HG03025 (cell line): ENCODE measurements around the gene CD59.
"Not testable (repeated sequence)": the region's sequence is repeated elsewhere in the genome, so short reads cannot be mapped to it uniquely, and the experiment has no call there.

Experiments used
- ATAC-seq: cut with Tn5 transposase; IDR thresholded peaks from one replicate; pipeline ENCODE4 v1.9.1; 2021; ENCODE audit warnings: mild to moderate bottlenecking, moderate library complexity; ENCODE audit not compliant: unreplicated experiment, low FRiP score

The CD59 gene

GRCh38 chr11:33670250-33671011 is 65.8 kb downstream of the CD59 start:
- no peak for ATAC-seq

DNA sequence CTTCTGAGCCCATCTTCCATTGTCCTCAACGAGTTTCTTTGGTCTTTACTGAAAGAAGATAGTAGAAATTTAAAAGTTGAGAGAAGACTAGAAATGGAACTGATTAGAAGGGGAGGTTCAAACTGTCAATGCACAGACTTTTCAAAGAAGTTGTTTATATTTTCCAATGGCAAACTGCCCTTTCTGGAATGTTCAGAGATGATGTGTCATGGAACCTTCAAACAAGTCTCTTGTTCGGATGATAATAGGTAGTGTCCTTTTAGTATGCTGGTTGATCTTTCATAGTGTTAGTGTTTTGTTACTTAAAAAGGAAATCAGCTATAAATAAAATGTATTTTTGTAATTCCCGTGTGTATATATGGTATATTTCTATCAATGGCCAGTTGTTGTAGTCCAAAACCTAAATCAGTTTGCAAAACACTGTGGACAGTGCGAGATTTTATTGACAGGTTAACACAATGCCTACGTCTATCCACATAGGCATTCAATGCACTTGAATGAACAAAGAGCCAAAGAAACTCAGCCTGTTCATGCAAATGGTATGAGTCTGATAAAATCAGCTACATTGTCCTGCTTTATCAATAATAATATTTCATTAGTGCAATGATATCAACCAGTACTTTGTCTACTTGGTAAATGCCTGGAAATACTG is 66.5 kb downstream of the CD59 start:
- ATAC-seq, result no peak

DNA sequence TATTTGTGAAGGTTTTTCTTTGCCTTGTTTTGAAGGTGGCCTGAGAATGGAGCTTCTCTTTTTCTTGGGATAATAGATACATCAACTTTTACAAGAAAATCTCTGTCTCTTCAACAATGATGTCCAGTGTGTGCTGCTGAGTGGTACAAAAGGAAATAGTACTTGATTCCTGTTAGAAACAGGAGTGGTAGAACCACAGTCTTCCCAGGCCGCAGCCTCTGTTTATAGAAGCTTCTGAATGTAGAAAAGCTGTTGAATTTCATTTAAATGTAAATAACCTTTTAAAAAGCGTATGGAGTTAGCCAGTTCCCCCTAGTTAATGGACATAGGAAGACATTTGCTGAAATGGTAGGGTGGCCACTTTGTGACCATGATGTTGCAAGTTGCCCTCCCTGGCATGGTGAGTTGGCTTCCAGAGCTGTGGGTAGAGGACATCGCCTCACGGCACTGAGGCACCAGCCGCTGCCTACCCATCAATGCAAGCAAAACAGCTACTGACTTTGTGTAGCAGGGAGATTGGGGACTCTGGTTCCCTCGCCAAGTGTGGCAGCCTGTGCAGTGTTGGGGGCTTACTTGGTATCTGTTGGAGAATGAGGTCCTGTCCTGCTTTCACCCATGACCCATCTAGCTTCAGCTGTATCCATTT is 67.1 kb downstream of the CD59 start:
- no peak for ATAC-seq

DNA sequence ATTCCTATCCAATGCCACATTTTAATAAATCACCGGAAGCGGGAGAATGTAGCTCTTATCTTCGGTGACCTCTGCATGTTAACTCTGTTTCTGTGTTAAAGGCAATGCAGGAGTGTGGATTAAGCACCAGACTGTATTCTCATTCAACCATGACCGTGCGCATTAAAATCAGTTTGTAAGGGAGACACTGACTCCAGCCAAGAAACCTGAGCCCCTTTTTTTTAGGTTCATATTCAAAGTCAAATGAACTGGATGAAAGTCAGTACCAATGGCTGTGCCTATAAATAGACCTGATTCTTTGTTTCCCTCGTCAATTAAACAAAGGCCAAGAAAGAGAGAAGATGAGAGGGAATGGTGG is 67.8 kb downstream of the CD59 start:
- no peak for ATAC-seq

DNA sequence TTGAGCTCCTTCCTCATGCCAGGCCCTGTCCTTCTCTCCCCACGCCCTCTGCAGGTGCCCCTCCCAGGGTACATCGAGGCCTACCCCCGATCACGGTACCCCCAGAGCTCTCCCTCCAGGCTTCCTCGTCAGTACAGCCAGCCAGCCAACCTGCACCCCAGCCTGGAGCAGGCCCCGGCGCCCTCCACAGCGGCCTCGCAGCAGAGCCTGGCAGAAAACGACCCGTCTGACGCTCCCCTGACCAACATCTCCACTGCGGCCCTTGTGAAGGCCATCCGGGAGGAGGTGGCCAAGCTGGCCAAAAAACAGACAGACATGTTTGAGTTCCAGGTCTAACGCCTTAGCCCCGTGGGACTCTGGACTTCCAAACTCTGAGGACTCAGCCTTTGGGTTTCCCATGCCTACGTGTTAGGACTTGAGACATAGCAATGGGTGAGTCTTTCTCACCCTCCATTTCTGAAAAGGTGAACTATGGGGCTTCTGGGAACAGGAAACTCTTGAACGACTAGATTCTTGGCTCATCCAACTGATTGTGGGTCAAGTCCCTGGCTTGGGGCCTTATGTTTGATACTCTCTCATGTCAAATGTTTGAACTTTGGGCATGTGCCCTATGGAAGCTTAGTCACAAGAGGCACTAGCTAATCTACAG is 68.3 kb downstream of the CD59 start:
- no peak for ATAC-seq

- ATAC-seq, result no peak
Measured at GRCh38 chr11:33665350-33666106, 70.7 kb downstream of the CD59 start.

DNA sequence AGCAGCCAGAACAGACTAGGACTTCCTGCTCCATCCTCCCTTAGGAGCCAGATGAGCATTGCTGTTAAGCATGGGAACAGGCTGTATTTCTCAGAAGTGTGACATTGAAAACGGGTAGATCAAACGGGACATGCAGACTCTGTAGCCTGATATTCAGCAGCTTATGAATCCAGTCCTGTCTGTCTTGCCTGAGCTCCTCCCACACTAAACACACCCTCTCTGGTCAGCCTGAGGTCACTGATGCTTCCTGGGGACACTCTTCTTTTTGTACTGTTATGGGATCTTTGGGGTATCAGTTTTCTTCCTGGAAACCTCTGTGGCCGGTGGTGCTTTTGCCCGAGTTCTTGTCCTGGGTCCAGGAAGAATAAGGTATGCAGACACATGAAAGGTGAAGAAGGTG is 71.4 kb downstream of the CD59 start:
- no peak for ATAC-seq

DNA sequence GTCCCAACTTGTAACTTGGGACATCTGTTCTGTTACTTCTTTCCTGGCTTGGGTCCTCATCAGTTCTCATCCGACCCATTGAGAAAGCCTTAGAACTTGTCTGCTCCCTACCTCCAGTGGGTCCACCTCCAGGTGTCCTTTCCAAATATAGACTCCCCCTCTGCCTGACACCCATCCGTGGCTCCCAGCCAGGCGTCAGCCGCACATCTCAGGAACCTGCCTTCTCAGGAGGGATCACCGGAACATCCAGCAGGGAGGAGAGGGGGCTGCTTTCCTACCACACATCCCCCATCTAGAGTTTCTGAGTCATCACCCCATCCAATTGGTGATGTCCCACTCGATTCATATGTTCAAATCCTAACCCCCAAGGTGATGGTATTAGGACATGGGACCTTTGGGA is 72.1 kb downstream of the CD59 start:
- no peak for ATAC-seq

GRCh38 chr11:33663121-33663520 is 73.1 kb downstream of the CD59 start:
- ATAC-seq, result no peak

GRCh38 chr11:33661526-33661925 is 74.7 kb downstream of the CD59 start:
- not testable (repeated sequence) for ATAC-seq

- ATAC-seq, result no peak
Measured at GRCh38 chr11:33660962-33661361, 75.3 kb downstream of the CD59 start.

DNA sequence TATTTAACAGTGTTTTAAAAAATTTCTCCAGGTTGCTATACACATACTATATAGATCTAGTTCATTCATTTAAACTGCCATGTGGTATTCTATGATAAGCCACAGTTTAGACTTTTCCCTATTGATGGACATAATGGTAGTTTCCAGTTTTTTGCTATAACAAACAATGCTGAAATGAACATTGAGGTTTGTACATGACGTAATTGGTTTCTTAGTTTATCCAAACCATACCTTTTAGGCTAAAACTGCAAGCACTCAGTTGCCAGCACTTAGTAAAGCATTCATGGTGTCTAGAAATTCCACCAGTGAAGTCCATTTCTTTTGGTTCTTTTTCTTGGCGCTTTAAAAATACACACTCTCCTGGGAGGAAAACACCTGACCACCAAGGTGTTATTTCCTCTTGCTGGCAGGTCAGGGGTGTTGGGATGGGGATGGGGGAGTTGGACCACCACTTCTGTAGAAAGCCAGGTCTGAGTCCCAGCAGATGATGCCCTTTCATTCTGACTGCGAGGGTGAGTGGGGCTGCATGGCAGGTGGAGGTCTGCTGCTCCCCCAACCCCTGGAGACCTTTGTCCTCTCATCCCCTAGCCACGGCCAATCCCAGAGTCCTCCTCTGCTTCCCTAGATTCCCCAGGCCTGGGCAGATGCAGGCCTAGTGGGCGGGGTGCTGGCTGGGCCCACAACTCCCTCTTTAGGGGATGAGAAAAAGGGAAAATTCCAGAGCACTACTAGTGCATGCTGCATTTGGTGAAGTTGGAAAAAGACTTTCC is 76.7 kb downstream of the CD59 start:
- ATAC-seq, result no peak

DNA sequence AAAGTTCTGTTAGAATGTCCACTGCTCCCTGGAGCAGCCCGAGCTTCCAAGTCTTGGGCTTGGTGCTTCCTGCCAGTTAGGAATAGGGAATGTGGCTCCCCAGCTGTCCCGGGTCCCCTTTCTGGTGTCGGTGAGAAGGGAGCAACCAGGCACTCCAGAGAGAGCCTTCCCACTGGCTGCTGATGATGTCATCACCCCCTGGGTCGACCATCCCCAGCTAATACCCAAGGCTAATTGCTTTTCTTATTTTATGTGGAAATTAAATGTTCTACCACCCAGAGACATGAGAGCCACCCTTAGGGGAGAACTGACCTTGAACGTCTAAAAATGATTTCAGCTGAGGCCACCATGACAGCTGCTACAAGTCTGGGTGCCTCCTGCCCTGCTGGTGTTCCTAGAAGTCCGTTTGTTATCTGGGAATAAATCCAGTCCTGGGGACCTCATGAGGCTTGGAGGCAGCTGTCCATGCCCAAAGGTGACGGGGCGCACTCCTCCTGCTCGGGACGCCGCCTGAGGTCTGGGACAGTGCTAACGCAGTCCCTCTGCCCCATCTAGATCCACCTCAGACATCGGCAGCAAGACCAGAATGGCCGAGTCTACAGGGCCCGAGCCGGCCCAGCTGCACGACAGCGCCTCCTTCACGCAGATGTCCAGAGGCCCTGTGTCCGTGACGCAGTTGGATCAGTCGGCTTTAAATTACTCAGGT is 77.9 kb downstream of the CD59 start:
- no peak for ATAC-seq

DNA sequence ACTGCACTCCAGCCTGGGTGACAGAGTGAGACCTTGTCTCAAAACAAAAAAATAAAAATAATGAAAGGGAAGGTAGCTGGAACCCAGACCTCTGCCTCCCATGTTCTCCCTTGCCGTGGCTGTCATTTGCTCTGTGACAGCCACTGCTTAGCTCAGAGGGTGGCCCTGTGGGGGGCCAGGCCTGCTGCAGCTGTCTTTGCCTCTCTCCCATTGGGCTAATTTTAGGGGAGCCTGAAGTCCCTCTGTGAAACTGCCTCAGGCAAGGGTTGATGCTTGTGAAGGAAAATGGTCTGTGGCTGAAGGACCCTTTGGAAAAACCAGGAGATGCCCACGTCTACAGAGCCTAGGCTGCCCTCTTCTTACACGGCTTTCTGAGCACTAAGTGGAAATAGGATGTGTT is 78.5 kb downstream of the CD59 start:
- no peak for ATAC-seq

DNA sequence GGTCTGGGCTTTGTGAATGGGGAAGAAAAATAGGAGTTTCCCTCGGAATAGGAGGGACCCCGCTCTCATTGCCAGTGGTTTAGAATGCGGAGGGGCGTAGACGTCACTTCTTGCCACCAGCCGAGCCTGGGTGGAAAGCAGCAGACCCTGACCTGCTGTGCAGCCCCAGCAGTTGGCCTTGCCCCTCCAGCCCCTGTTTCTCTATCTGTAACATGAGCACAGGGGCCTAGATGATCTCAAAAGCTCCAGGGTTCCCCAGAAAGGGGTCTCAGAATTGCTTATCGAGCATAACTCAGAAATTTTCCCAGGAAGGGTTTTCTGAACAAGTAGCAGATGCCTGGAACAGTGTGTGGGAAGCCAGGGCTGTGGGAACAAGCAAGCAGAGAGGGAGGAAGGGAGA is 79.5 kb downstream of the CD59 start:
- no peak for ATAC-seq

DNA sequence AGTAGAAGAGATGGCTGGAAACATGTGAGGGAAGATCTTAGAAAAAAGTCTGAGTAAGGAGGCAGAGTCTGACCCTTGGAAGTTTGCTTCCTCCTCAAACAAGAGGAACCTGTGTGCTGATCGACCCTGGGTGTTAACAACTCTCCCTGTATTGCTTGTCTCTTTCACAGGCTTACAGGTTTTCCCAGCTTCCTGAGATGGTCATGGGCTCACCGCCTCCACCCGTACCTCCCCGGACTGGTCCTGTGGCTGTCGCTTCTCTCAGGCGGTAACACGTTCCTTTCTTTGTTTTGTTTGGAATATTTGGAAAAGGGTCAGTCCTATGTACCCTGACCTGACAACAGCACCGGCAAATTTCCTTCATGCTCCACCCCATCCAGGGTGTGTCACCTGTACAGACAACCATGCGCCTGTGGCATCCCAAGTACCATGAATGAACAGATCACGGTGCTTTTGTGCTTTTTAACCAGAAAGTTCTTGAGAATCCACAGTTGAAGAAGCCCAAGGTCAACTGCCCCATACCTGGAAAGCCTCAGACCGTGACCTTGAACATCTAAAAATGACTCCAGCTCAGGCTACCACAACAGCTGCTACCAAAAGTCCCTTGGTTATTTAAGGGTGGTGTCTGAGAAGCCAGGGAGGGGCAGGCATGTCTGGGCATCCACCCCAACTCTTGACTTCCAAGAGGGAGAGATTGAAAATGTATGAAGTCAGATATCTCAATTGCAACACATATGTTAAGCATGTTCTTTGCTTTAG is 80.2 kb downstream of the CD59 start:
- ATAC-seq, result no peak

GRCh38 chr11:33654594-33654993 is 81.6 kb downstream of the CD59 start:
- ATAC-seq, result no peak
